PFSK-1 (cell line): Measurements from ENCODE around the gene TMEM14A.

Experiments used
- FOXP2 ChIP-seq: optimal IDR thresholded peaks from 2 replicates; pipeline ENCODE3; 2011; ENCODE audit warnings: borderline replicate concordance, control low read depth, inconsistent platforms; ENCODE audit not compliant: insufficient read depth; ENCODE audit errors: extremely low read length, extremely low read depth
- POLR2AphosphoS5 ChIP-seq: IDR thresholded peaks from 2 replicates; pipeline ENCODE4 v1.6.1; 2012; ENCODE audit warnings: low read depth, mild to moderate bottlenecking, control low read depth, low read length, moderate library complexity
- SIN3A ChIP-seq: IDR thresholded peaks from 2 replicates; pipeline ENCODE4 v1.6.1; 2012; ENCODE audit warnings: mild to moderate bottlenecking, low read length, moderate library complexity, borderline replicate concordance; ENCODE audit not compliant: insufficient read depth
- TAF1 ChIP-seq: IDR thresholded peaks from 2 replicates; pipeline ENCODE4 v1.6.1; 2012; ENCODE audit warnings: low read length, control low read depth, borderline replicate concordance; ENCODE audit not compliant: insufficient read depth
- TF ChIP-seq, protein P1 (sequence below), 2 experiments: IDR thresholded peaks; 2 replicates each; pipeline versions ENCODE4 v1.6.1 to v1.8.0; 2011 to 2012; ENCODE audit warnings: low read depth in 2 of 2, low read length in 2 of 2, control low read depth in 1 of 2, inconsistent platforms in 1 of 2, mild to moderate bottlenecking in 1 of 2, moderate library complexity in 1 of 2; ENCODE audit not compliant: insufficient read depth in 1 of 2

The TMEM14A gene

DNA sequence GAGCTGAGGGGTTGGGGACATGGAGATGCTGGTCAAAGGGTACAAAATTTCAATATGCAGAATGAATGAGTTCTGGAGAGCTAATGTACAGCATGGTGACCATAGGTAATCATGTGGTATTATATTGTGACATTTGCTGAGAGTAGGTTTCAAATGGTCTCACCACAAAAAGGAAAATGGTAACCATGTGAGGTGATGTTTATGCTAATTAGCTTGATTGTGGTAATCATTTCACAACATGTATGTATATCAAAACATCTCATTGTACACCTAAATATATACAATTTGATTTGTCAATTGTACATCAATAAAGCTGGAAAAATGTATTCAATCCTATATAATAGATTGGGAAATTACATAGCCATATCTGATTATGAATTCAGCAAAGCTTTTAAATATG, 29.5 kb upstream of the TMEM14A start:
- TF ChIP-seq POLR2AphosphoS5 (no peak), SIN3A (no peak), FOXP2 (no peak), TAF1 (no peak)
- TF ChIP-seq, protein P1, sequence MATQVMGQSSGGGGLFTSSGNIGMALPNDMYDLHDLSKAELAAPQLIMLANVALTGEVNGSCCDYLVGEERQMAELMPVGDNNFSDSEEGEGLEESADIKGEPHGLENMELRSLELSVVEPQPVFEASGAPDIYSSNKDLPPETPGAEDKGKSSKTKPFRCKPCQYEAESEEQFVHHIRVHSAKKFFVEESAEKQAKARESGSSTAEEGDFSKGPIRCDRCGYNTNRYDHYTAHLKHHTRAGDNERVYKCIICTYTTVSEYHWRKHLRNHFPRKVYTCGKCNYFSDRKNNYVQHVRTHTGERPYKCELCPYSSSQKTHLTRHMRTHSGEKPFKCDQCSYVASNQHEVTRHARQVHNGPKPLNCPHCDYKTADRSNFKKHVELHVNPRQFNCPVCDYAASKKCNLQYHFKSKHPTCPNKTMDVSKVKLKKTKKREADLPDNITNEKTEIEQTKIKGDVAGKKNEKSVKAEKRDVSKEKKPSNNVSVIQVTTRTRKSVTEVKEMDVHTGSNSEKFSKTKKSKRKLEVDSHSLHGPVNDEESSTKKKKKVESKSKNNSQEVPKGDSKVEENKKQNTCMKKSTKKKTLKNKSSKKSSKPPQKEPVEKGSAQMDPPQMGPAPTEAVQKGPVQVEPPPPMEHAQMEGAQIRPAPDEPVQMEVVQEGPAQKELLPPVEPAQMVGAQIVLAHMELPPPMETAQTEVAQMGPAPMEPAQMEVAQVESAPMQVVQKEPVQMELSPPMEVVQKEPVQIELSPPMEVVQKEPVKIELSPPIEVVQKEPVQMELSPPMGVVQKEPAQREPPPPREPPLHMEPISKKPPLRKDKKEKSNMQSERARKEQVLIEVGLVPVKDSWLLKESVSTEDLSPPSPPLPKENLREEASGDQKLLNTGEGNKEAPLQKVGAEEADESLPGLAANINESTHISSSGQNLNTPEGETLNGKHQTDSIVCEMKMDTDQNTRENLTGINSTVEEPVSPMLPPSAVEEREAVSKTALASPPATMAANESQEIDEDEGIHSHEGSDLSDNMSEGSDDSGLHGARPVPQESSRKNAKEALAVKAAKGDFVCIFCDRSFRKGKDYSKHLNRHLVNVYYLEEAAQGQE (IDR thresholded peaks at IDR 0.05; ENCODE audit: insufficient read depth in 1 of 2, low read depth in 2 of 2, low read length in 2 of 2): no peak

DNA sequence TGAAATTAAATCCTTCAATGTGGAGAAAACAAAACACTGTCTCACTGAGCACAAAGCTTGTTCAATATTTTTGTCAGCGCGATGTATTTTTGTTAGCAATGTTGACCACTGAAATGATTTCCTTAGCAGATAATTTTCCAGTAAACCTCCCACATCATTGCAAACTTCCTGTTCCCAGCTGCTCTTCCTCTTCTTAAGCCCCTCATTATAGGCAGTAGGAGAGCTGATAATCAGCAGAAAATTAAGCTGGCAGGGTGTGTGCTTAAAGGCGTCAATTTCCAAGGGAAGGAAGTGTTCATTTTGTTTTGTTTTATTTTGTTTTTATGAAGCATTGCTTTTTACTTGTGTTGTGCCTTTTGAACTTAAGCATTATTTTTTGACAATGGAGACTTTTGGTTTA, 29.1 kb upstream of the TMEM14A start:
- no peak for TF ChIP-seq POLR2AphosphoS5
- TF ChIP-seq, protein P1 (IDR thresholded peaks at IDR 0.05; ENCODE audit: insufficient read depth in 1 of 2, low read depth in 2 of 2, low read length in 2 of 2): 0 out of 4 replicates have a peak, but pooled peaks of 1 of the 2 experiments have one; percentile 62

DNA sequence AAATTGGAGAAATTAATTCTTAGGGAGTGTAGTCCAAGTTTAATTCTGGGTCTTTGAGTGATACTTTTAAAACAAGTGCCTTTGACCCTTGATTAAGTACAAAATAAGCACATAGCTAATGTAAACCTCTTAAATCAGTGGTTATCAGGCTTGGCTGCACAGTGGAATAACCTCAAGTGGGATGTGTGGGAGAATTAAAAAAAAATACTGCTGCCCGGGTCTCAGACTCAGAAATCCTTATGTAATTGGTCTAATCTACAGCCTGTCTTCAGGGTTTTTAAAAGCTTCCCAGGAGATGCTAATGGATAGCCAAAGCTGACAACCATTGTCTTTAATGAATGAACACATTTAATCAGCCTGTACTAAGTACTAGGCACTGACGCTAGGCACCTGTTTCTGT, 28.5 kb upstream of the TMEM14A start:
- TF ChIP-seq SIN3A (no peak), FOXP2 (no peak), TAF1 (no peak)
- TF ChIP-seq, protein P1 (IDR thresholded peaks at IDR 0.05; ENCODE audit: insufficient read depth in 1 of 2, low read depth in 2 of 2, low read length in 2 of 2): no peak

DNA sequence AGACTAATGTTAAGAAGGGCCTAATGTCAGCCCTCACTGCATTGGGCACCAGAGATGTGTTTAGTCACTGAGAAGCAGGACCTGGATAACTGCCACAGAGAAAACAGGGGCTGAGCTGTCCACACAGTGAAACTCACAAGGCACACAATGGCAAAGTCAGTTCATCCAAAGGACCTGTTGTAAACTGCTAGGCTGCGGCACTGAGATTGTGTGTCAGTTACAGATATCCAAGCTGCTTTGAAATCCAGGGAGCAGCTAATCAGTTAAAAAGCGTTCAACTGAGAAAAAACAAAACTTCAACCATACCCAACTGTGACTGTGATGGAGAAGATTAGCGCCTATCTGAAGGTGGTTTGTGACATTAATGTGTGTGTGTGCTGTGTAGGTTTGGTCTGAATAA, 27.8 kb upstream of the TMEM14A start:
- TF ChIP-seq TAF1: no peak
- no peak for TF ChIP-seq SIN3A
- TF ChIP-seq, protein P1 (IDR thresholded peaks at IDR 0.05; ENCODE audit: insufficient read depth in 1 of 2, low read depth in 2 of 2, low read length in 2 of 2): no peak
- TF ChIP-seq POLR2AphosphoS5: no peak
- TF ChIP-seq FOXP2: no peak

DNA sequence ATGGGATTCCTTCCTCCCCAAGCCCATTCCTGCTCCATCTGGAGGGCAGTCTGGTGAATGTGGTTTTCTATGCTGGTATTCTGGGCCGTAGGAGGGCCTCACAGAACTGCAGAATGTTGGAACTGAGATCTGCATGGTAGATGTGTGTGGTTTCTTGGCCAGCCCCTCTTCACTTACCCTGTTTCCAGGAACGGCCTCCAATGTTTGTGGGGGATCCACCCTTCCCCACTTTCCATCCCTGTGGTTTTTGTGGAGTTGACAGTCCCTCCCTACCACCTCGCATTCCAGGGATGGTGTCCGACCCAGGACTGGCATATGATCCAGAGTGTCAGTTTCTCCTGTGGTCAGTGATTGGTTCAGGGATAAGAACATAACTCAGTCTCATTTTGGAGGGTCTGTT, 26.7 kb upstream of the TMEM14A start:
- TF ChIP-seq, protein P1 (IDR thresholded peaks at IDR 0.05; ENCODE audit: insufficient read depth in 1 of 2, low read depth in 2 of 2, low read length in 2 of 2): no peak
